HepG2 (cell line): ENCODE measurements around the gene ADSS1. TPM values are rescaled to one million over a fixed set of nuclear protein-coding genes. Genes with fewer than 3 reads are reported as not detected.

Experiments used
- ATAC-seq: fragments of 200-7000 bp; cut with Tn5 transposase; 3 replicates; pipeline ENCODE4 v1.9.1; 2020; ENCODE audit warnings: mild to moderate bottlenecking, moderate library complexity
- BruUV-seq: library from RNA; stranded (reverse); fragments of 400-500 nt; replicated peaks from 2 replicates; lab custom pipeline; 2021; lab: Mats Ljungman, UMichigan
- CTCF ChIA-PET: fragments of 300-600 bp; formaldehyde crosslinking; extraction: SDS; loops from one replicate; lab custom pipeline; 2021; ENCODE audit warnings: low total read pairs, inconsistent platforms, low intra/inter-chr PET ratio; lab: Yijun Ruan, JAX
- POLR2A ChIA-PET: fragments of 350-600 bp; sonication (Branson Sonifier 250); formaldehyde crosslinking; loops from one replicate; lab custom pipeline; 2020; ENCODE audit warnings: antibody characterized with exemption, inconsistent platforms; lab: Yijun Ruan, JAX
- DNase-seq: peaks from one replicate; pipeline ENCODE4 v3.0.0-alpha.2; 2015; ENCODE audit warnings: low spot score
- FAIRE-seq: peaks from 3 replicates; lab custom pipeline; 2011; peaks lifted over from hg19 to GRCh38; lab: Jason Lieb, UNC
- H2AFZ ChIP-seq: one replicate; pipeline ENCODE4 v1.6.1; 2011; ENCODE audit warnings: low read length, inconsistent platforms
- H3K27ac ChIP-seq: fragments of 300-600 bp; 3 replicates; pipeline ENCODE4 v1.8.0; 2011; ENCODE audit warnings: mixed run types, mild to moderate bottlenecking, mixed read lengths, low read length, inconsistent platforms; ENCODE audit not compliant: insufficient read depth; ENCODE audit errors: extremely low read length
- H3K27me3 ChIP-seq, 2 experiments: fragments of 200-600 bp in 1 of 2; 2 replicates in 1 of 2; 3 replicates in 1 of 2; pipeline versions ENCODE4 v1.6.0 to v1.8.0; 2011; ENCODE audit warnings: low read length in 2 of 2, mild to moderate bottlenecking in 2 of 2, moderate library complexity in 2 of 2, inconsistent platforms in 1 of 2; ENCODE audit not compliant: insufficient read depth in 2 of 2, control insufficient read depth in 1 of 2
- H3K36me3 ChIP-seq, 2 experiments: fragments of 200-600 bp in 1 of 2; replicated peaks in 1 of 2; 2 replicates in 1 of 2; 3 replicates in 1 of 2; pipeline versions ENCODE4 v1.5.1 to v1.8.0; 2011; ENCODE audit warnings: low read length in 2 of 2, inconsistent platforms in 1 of 2; ENCODE audit not compliant: insufficient read depth in 2 of 2, control insufficient read depth in 1 of 2
- H3K4me1 ChIP-seq: 2 replicates; pipeline ENCODE4 v1.5.1; 2012; ENCODE audit warnings: low read length, inconsistent platforms; ENCODE audit not compliant: insufficient read depth
- H3K4me2 ChIP-seq: 2 replicates; pipeline ENCODE4 v1.6.0; 2011; ENCODE audit warnings: low read depth, low read length, inconsistent platforms
- H3K4me3 ChIP-seq, 3 experiments: fragments of 200-600 bp in 1 of 3; sonication (generic), shearing (Covaris generic) in 1 of 3; replicated peaks in 1 of 3; 2 replicates each; pipeline ENCODE4 v1.5.1; 2011 to 2016; ENCODE audit warnings: low read length in 3 of 3, inconsistent platforms in 2 of 3, low read depth in 2 of 3, mild to moderate bottlenecking in 2 of 3, control low read depth in 1 of 3, mixed read lengths in 1 of 3; ENCODE audit not compliant: insufficient read depth in 1 of 3
- H3K79me2 ChIP-seq: one replicate; pipeline ENCODE4 v1.6.1; 2011; ENCODE audit warnings: low read length, inconsistent platforms; ENCODE audit not compliant: insufficient read depth
- H3K9ac ChIP-seq: 2 replicates; pipeline ENCODE4 v1.6.0; 2011; ENCODE audit warnings: mild to moderate bottlenecking, low read depth, low read length, inconsistent platforms; ENCODE audit not compliant: insufficient read depth
- H3K9me3 ChIP-seq: 2 replicates; pipeline ENCODE4 v1.5.1; 2012; ENCODE audit warnings: mild to moderate bottlenecking, low read length
- H4K20me1 ChIP-seq: 2 replicates; pipeline ENCODE4 v1.6.0; 2011; ENCODE audit warnings: inconsistent platforms, mild to moderate bottlenecking, low read length, moderate library complexity; ENCODE audit not compliant: insufficient read depth
- EP300 ChIP-seq, 3 experiments: sonication (generic) in 1 of 3; formaldehyde crosslinking in 1 of 3; IDR thresholded peaks; 2 replicates each; pipeline versions ENCODE4 v1.5.1 to v1.6.1; 2011 to 2020; ENCODE audit warnings: low read depth in 2 of 3, low read length in 2 of 3, borderline replicate concordance in 1 of 3, improper control_type of control experiment in 1 of 3, mild to moderate bottlenecking in 1 of 3, missing genetic modification reagents in 1 of 3, moderate library complexity in 1 of 3
- ERF ChIP-seq: IDR thresholded peaks from 2 replicates; pipeline ENCODE4 v1.6.1; 2018; ENCODE audit warnings: missing biosample characterization, missing genetic modification reagents
- HMGXB3 ChIP-seq: sonication (generic); formaldehyde crosslinking; IDR thresholded peaks from 2 replicates; pipeline ENCODE4 v1.4.0; 2020; ENCODE audit warnings: missing genetic modification reagents, borderline replicate concordance
- PATZ1 ChIP-seq: sonication (generic); formaldehyde crosslinking; IDR thresholded peaks from 2 replicates; pipeline ENCODE4 v1.4.0; 2020; ENCODE audit warnings: missing genetic modification reagents
- RFX1 ChIP-seq: fragments of 450-650 bp; IDR thresholded peaks from 2 replicates; pipeline ENCODE4 v1.6.1; 2017
- ZBTB21 ChIP-seq: sonication (generic); formaldehyde crosslinking; IDR thresholded peaks from 2 replicates; pipeline ENCODE4 v1.4.0; 2020; ENCODE audit warnings: missing genetic modification reagents
- ZNF432 ChIP-seq: sonication (generic); formaldehyde crosslinking; IDR thresholded peaks from 2 replicates; pipeline ENCODE4 v1.5.0; 2020; ENCODE audit warnings: missing genetic modification reagents, mild to moderate bottlenecking, borderline replicate concordance
- ZNF792 ChIP-seq: IDR thresholded peaks from 2 replicates; pipeline ENCODE4 v1.6.1; 2016
- WGBS: methylation state at CpG from one replicate; pipeline ENCODE4 v1.1.6; 2017; ENCODE audit warnings: low lambda C conversion rate; 5-methylcytosine and 5-hydroxymethylcytosine counted together
- in situ Hi-C: cut with HindIII; loops from 2 replicates; pipeline ENCODE4 v1.10.0; 2017; ENCODE audit warnings: low pct_unique_long_range_greater_than_20kb; ENCODE audit not compliant: extremely low pct_ligation_motif_present
- intact Hi-C: fragments of 100-400 bp; cut with micrococcal nuclease; formaldehyde crosslinking; loops from one replicate; pipeline ENCODE4 v1.10.0; 2022; ENCODE audit not compliant: unreplicated experiment
- polyA plus RNA-seq, 8 experiments: library from polyadenylated mRNA; depleted of rRNA in 3 of 8; stranded (reverse) in 7 of 8; unstranded in 1 of 8; fragments of >200 nt; fragmentation: Illumina TruSeq in 4 of 8; extraction: Trizol in 4 of 8; gene quantifications; 2 replicates each; pipeline versions ENCODE4 v1.2.1 to v1.2.3, GENCODE V29; 2011 to 2016; ENCODE audit warnings: low read depth in 4 of 8, missing spikeins in 1 of 8, mixed read lengths in 1 of 8; ENCODE audit not compliant: insufficient read depth in 1 of 8
- total RNA-seq, 5 experiments: library from RNA; depleted of rRNA; stranded (reverse); fragments of >200 nt; fragmentation: Illumina TruSeq; extraction: Trizol; gene quantifications; 2 replicates each; pipeline ENCODE4 v1.2.3, GENCODE V29; 2016; ENCODE audit warnings: low read depth in 1 of 5
- TF ChIP-seq, protein P1 (sequence below): sonication (generic); formaldehyde crosslinking; IDR thresholded peaks from 2 replicates; pipeline ENCODE4 v1.8.0; 2022; ENCODE audit warnings: missing genetic modification reagents, mild to moderate bottlenecking, borderline replicate concordance
- TF ChIP-seq, protein P2 (sequence below), 2 experiments: IDR thresholded peaks; 2 replicates each; pipeline ENCODE4 v1.6.1; 2011 to 2012; ENCODE audit warnings: low read length in 2 of 2, borderline replicate concordance in 1 of 2, low read depth in 1 of 2, mild to moderate bottlenecking in 1 of 2, moderate library complexity in 1 of 2

ADSS1 gene
- total and polyA plus RNA-seq, 2 of the 13 experiments (the other 11 are each of a cell fraction or from before 2014, with no cell fraction given), result 1.0 to 36.7 TPM

GRCh38 chr14:104734991-104735779 is 11.2 kb downstream of the ADSS1 start:
- no peaks in the 10 kb centered on the region for H3K9me3 ChIP-seq
- DNase-seq, result peak; percentile 83
- peak overlapping the region; percentile 58 for H3K9ac ChIP-seq
- in situ Hi-C loops (no loop called here), intact Hi-C loops (no loop called here)
- no peaks in the 10 kb centered on the region for H3K79me2 ChIP-seq
- H3K4me1 ChIP-seq, result peaks cover 70% of the 10 kb centered on the region
- BruUV-seq, result no TSS peak
- H4K20me1 ChIP-seq, result no peaks in the 10 kb centered on the region
- ATAC-seq, result peak; percentile 67
- H3K4me2 ChIP-seq, result peak overlapping the region; percentile 42
- H2AFZ ChIP-seq, result no peak overlapping the region
- H3K27me3 ChIP-seq, result no peaks in the 10 kb centered on the region
- H3K36me3 ChIP-seq, result no peaks in the 10 kb centered on the region; a peak in 1 of 5 replicates
- WGBS, result 42% methylated on average over 17 of the region's 31 CpGs
- peak; percentile 55 for FAIRE-seq
- peak overlapping the region; percentile 79 for H3K27ac ChIP-seq
- ChIA-PET CTCF (no interaction called here), POLR2A (interaction anchor here (0.9 to 7.7 kb wide), 8 partner anchors 7 to 69 kb away, joined by 3 to 68 read pairs (median 4); partner anchors contain the start of genes ADSS1 and SIVA1)
- peak overlapping the region in 1 of 3 experiments; percentile 15; a peak in 2 of 6 replicates for H3K4me3 ChIP-seq
- TF ChIP-seq, protein P1, sequence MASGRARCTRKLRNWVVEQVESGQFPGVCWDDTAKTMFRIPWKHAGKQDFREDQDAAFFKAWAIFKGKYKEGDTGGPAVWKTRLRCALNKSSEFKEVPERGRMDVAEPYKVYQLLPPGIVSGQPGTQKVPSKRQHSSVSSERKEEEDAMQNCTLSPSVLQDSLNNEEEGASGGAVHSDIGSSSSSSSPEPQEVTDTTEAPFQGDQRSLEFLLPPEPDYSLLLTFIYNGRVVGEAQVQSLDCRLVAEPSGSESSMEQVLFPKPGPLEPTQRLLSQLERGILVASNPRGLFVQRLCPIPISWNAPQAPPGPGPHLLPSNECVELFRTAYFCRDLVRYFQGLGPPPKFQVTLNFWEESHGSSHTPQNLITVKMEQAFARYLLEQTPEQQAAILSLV (CRISPR knock-in tag), result peak; percentile 94
- TF ChIP-seq, protein P2, sequence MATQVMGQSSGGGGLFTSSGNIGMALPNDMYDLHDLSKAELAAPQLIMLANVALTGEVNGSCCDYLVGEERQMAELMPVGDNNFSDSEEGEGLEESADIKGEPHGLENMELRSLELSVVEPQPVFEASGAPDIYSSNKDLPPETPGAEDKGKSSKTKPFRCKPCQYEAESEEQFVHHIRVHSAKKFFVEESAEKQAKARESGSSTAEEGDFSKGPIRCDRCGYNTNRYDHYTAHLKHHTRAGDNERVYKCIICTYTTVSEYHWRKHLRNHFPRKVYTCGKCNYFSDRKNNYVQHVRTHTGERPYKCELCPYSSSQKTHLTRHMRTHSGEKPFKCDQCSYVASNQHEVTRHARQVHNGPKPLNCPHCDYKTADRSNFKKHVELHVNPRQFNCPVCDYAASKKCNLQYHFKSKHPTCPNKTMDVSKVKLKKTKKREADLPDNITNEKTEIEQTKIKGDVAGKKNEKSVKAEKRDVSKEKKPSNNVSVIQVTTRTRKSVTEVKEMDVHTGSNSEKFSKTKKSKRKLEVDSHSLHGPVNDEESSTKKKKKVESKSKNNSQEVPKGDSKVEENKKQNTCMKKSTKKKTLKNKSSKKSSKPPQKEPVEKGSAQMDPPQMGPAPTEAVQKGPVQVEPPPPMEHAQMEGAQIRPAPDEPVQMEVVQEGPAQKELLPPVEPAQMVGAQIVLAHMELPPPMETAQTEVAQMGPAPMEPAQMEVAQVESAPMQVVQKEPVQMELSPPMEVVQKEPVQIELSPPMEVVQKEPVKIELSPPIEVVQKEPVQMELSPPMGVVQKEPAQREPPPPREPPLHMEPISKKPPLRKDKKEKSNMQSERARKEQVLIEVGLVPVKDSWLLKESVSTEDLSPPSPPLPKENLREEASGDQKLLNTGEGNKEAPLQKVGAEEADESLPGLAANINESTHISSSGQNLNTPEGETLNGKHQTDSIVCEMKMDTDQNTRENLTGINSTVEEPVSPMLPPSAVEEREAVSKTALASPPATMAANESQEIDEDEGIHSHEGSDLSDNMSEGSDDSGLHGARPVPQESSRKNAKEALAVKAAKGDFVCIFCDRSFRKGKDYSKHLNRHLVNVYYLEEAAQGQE (IDR thresholded peaks at IDR 0.05; ENCODE audit: borderline replicate concordance in 1 of 2, low read depth in 1 of 2, low read length in 2 of 2), result no peak
- TF ChIP-seq HMGXB3 (CRISPR knock-in tag) (0 out of 2 replicates have a peak, but pooled peaks have one; percentile 25), ZNF792 (CRISPR knock-in tag) (peak; percentile 93; the same call in 1 of the 2 replicates), ZNF432 (CRISPR knock-in tag) (no peak), ERF (CRISPR knock-in tag) (peak; percentile 69), PATZ1 (CRISPR knock-in tag) (peak; percentile 34), EP300 (IDR thresholded peaks at IDR 0.05; ENCODE audit: low read depth in 2 of 2, low read length in 2 of 2) (peak in 1 of 2 experiments; percentile 9; a peak in 1 of 4 replicates), EP300 (CRISPR knock-in tag; IDR thresholded peaks at IDR 0.05; ENCODE audit: borderline replicate concordance) (peak; percentile 55; the same call in 1 of the 2 replicates), ZBTB21 (CRISPR knock-in tag) (no peak), RFX1 (no peak)
